Osteoblast (primary cell): ENCODE measurements around the gene DISC1. TPM values are rescaled to one million over a fixed set of nuclear protein-coding genes. Genes with fewer than 3 reads are reported as not detected.

Experiments used
- DNase-seq: peaks from one replicate; pipeline ENCODE4 v3.0.0; 2011; ENCODE audit warnings: low spot score, mixed read lengths; ENCODE audit not compliant: insufficient read length; ENCODE audit errors: missing footprints
- H2AFZ ChIP-seq: 2 replicates; pipeline ENCODE4 v1.6.0; 2011; ENCODE audit warnings: mild to moderate bottlenecking, low read length
- H3K27ac ChIP-seq: 2 replicates; pipeline ENCODE4 v1.5.1; 2011; ENCODE audit warnings: mild to moderate bottlenecking, low read depth, low read length, moderate library complexity
- H3K27me3 ChIP-seq: 2 replicates; pipeline ENCODE4 v1.6.0; 2012; ENCODE audit warnings: mild to moderate bottlenecking, control low read depth, inconsistent platforms, low read length, moderate library complexity; ENCODE audit not compliant: insufficient read depth
- H3K36me3 ChIP-seq: 2 replicates; pipeline ENCODE4 v1.5.1; 2011; ENCODE audit warnings: mild to moderate bottlenecking, low read length, control low read depth, moderate library complexity; ENCODE audit not compliant: insufficient read depth
- H3K4me1 ChIP-seq: 2 replicates; pipeline ENCODE4 v1.5.1; 2011; ENCODE audit warnings: mild to moderate bottlenecking, low read length, control low read depth, moderate library complexity; ENCODE audit not compliant: insufficient read depth
- H3K4me2 ChIP-seq: 2 replicates; pipeline ENCODE4 v1.6.0; 2011; ENCODE audit warnings: mild to moderate bottlenecking, low read length; ENCODE audit not compliant: insufficient read depth
- H3K4me3 ChIP-seq: fragments of 200-600 bp; sonication (generic); 3 replicates; pipeline ENCODE4 v1.5.1; 2012; ENCODE audit warnings: mild to moderate bottlenecking, low read length, inconsistent platforms; ENCODE audit not compliant: insufficient read depth
- H3K79me2 ChIP-seq: 2 replicates; pipeline ENCODE4 v1.6.0; 2012; ENCODE audit warnings: mild to moderate bottlenecking, low read length, control low read depth, inconsistent platforms; ENCODE audit not compliant: insufficient read depth
- H3K9me3 ChIP-seq: 2 replicates; pipeline ENCODE4 v1.5.1; 2011; ENCODE audit warnings: low read depth, low read length, control low read depth
- H4K20me1 ChIP-seq: 2 replicates; pipeline ENCODE4 v1.6.0; 2012; ENCODE audit warnings: mild to moderate bottlenecking, low read length, control low read depth; ENCODE audit not compliant: insufficient read depth
- CTCF ChIP-seq: IDR thresholded peaks from 2 replicates; pipeline ENCODE4 v1.5.1; 2011; ENCODE audit warnings: mild to moderate bottlenecking, low read depth, low read length, moderate library complexity; ENCODE audit errors: extremely low read depth
- total RNA-seq: library from RNA; depleted of rRNA; stranded (reverse); fragments of >200 nt; gene quantifications from 2 replicates; pipeline ENCODE4 v1.2.3, GENCODE V29; 2012

The DISC1 gene
- total RNA-seq, 1 donor = 11.9 TPM

GRCh38 chr1:231853588-231854207, 227.1 kb downstream of the DISC1 start:
- Histone ChIP-seq H3K4me3 (no peak overlapping the region), H3K79me2 (no peaks in the 10 kb centered on the region), H3K4me2 (no peak overlapping the region), H4K20me1 (no peaks in the 10 kb centered on the region), H3K27ac (no peak overlapping the region), H3K36me3 (no peaks in the 10 kb centered on the region), H3K27me3 (no peaks in the 10 kb centered on the region), H3K9me3 (no peaks in the 10 kb centered on the region), H2AFZ (no peak overlapping the region), H3K4me1 (no peaks in the 10 kb centered on the region)
- TF ChIP-seq CTCF = no peak
- no peak for DNase-seq

GRCh38 chr1:231855361-231855760, 228.8 kb downstream of the DISC1 start:
- no peaks in the 10 kb centered on the region for H3K4me1 ChIP-seq
- no peak for DNase-seq
- H2AFZ ChIP-seq = no peak overlapping the region
- H3K4me2 ChIP-seq = no peak overlapping the region
- H3K27ac ChIP-seq = no peak overlapping the region
- H4K20me1 ChIP-seq = no peaks in the 10 kb centered on the region
- H3K36me3 ChIP-seq = no peaks in the 10 kb centered on the region
- no peak overlapping the region for H3K4me3 ChIP-seq
- H3K27me3 ChIP-seq = no peaks in the 10 kb centered on the region
- TF ChIP-seq CTCF = no peak
- H3K9me3 ChIP-seq = no peaks in the 10 kb centered on the region
- no peaks in the 10 kb centered on the region for H3K79me2 ChIP-seq

- H3K4me1 ChIP-seq = no peaks in the 10 kb centered on the region
- no peak for TF ChIP-seq CTCF
- no peak overlapping the region for H2AFZ ChIP-seq
- no peak overlapping the region for H3K4me2 ChIP-seq
- no peaks in the 10 kb centered on the region for H3K79me2 ChIP-seq
- no peak overlapping the region for H3K4me3 ChIP-seq
- no peak overlapping the region for H3K27ac ChIP-seq
- H4K20me1 ChIP-seq = no peaks in the 10 kb centered on the region
- H3K36me3 ChIP-seq = no peaks in the 10 kb centered on the region
- no peak for DNase-seq
- no peaks in the 10 kb centered on the region for H3K9me3 ChIP-seq
- H3K27me3 ChIP-seq = no peaks in the 10 kb centered on the region
Measured at GRCh38 chr1:231855926-231856325, 229.3 kb downstream of the DISC1 start.

- Histone ChIP-seq H3K36me3 (no peaks in the 10 kb centered on the region), H3K4me1 (no peaks in the 10 kb centered on the region), H3K27ac (no peak overlapping the region), H4K20me1 (no peaks in the 10 kb centered on the region), H3K79me2 (no peaks in the 10 kb centered on the region), H3K4me2 (no peak overlapping the region), H3K9me3 (no peaks in the 10 kb centered on the region), H3K27me3 (no peaks in the 10 kb centered on the region), H3K4me3 (no peak overlapping the region), H2AFZ (no peak overlapping the region)
- no peak for DNase-seq
- no peak for TF ChIP-seq CTCF
Measured at GRCh38 chr1:231856426-231856825, 229.8 kb downstream of the DISC1 start.
